ENCODE measurements around the gene PYGB. TPM values are rescaled to one million over a fixed set of nuclear protein-coding genes. Genes with fewer than 3 reads are reported as not detected.
A peak's percentile ranks its signal among the peaks of the same experiment; 100 is the strongest.

Gene PYGB
- total RNA-seq, 4 donors from 2014 or later, result 71.6 to 119 (median 78.6) TPM

DNA sequence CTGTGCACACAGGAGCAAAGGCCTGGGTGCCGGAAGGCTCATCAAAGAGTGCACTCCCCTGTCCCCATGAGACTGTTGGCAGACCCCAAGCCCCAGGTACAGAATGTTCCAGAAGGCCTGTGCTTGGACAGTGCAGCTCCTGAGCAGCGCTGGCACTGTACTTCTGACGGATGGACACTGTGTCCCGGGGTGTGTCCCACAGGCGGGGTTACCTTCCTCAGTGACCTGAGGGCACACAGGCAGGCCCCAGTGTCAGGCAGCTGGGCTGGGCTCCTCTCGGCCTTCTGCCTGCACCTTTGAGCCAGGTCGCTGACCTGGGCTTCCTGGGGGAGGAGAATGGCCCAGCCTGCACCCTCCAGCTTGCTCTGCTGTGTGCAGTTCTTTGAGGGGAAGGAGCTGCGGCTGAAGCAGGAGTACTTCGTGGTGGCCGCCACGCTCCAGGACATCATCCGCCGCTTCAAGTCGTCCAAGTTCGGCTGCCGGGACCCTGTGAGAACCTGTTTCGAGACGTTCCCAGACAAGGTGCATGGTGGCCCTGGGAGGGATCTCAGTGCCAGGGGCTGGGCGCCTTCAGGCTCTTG is 30.1 kb downstream of the PYGB start:
- Histone ChIP-seq H3K4me1 (no peaks in the 10 kb centered on the region), H3K9me3 (no peaks in the 10 kb centered on the region), H3K27ac (no peak overlapping the region), H3K27me3 (no peaks in the 10 kb centered on the region), H3K4me3 (no peak overlapping the region), H3K36me3 (peaks cover 8 to 99% (median 19%) of the 10 kb centered on the region in 3 donors)
- DNase-seq (ENCODE audit: low spot score in 2 of 2), result peak in 1 of 2 donors; percentile 1
- 94 to 95% methylated on average over 19 of the region's 19 CpGs for WGBS, 2 donors
- TF ChIP-seq EP300 (IDR thresholded peaks at IDR 0.05) (no peak), POLR2A (IDR thresholded peaks at IDR 0.05) (no peak)
- TF ChIP-seq, protein P1, sequence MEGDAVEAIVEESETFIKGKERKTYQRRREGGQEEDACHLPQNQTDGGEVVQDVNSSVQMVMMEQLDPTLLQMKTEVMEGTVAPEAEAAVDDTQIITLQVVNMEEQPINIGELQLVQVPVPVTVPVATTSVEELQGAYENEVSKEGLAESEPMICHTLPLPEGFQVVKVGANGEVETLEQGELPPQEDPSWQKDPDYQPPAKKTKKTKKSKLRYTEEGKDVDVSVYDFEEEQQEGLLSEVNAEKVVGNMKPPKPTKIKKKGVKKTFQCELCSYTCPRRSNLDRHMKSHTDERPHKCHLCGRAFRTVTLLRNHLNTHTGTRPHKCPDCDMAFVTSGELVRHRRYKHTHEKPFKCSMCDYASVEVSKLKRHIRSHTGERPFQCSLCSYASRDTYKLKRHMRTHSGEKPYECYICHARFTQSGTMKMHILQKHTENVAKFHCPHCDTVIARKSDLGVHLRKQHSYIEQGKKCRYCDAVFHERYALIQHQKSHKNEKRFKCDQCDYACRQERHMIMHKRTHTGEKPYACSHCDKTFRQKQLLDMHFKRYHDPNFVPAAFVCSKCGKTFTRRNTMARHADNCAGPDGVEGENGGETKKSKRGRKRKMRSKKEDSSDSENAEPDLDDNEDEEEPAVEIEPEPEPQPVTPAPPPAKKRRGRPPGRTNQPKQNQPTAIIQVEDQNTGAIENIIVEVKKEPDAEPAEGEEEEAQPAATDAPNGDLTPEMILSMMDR (IDR thresholded peaks at IDR 0.05), result no peak

DNA sequence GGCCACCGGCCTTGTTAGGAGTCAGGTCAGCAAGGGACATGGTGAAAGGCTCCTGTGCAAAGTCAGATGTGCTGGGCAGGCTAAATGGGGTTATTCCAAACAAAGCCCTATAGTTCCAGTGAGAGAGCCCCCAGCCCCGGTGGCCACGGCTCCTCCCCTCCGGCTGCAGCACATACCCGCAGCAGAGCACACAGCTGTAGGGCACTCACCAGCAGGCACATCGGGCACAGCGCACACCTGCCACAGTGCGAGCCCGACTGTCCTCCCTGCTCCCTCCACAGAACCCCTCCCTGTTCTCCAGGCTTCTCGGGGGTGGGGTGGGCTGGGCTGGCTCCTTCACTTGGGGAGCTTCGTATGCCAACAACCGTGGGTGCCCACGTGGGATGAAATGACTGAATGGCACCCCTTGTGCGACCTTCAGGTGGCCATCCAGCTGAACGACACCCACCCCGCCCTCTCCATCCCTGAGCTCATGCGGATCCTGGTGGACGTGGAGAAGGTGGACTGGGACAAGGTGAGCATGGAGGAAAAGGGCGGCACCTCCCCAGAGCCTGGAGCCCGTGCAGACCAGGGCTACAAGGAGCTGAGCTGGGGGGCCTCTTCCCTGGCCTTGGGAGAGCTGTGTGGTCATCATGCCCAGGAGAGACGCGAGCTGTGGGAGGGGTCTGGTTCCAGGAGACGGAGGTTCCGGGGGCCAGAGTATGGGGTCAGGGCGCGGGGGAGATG is 30.9 kb downstream of the PYGB start:
- DNase-seq (ENCODE audit: low spot score in 2 of 2), result peak in 1 of 2 donors; percentile 7
- H3K9me3 ChIP-seq, result no peaks in the 10 kb centered on the region
- no peaks in the 10 kb centered on the region for H3K4me1 ChIP-seq
- H3K27me3 ChIP-seq, result no peaks in the 10 kb centered on the region
- H3K36me3 ChIP-seq, result peaks cover 8 to 99% (median 19%) of the 10 kb centered on the region in 3 donors
- no peak for TF ChIP-seq POLR2A (IDR thresholded peaks at IDR 0.05)
- TF ChIP-seq, protein P1 (IDR thresholded peaks at IDR 0.05), result no peak
- TF ChIP-seq EP300 (IDR thresholded peaks at IDR 0.05), result no peak
- H3K27ac ChIP-seq, result no peak overlapping the region
- 88 to 91% methylated on average over 25 of the region's 26 CpGs for WGBS, 2 donors
- no peak overlapping the region for H3K4me3 ChIP-seq

DNA sequence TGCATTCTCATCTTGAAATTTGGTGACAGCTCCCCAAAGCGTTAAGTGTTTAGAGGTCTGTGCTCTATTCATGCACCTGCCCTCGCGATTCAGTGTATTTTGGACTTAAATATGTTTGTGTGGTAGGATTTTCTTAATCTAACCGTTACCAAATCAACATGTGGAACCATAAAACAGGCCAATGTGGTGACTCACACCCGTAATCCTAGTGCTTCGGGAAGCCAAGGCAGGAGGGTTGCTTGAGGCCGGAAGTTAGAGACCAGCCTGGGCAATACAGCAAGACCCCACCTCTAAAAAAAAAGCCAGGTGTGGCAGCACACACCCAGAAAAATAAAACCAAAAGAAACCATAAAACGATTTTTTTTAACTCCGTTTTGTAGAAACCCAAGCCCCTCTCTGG is 31.5 kb downstream of the PYGB start:
- H3K36me3 ChIP-seq, result peaks cover 8 to 99% (median 20%) of the 10 kb centered on the region in 3 donors

DNA sequence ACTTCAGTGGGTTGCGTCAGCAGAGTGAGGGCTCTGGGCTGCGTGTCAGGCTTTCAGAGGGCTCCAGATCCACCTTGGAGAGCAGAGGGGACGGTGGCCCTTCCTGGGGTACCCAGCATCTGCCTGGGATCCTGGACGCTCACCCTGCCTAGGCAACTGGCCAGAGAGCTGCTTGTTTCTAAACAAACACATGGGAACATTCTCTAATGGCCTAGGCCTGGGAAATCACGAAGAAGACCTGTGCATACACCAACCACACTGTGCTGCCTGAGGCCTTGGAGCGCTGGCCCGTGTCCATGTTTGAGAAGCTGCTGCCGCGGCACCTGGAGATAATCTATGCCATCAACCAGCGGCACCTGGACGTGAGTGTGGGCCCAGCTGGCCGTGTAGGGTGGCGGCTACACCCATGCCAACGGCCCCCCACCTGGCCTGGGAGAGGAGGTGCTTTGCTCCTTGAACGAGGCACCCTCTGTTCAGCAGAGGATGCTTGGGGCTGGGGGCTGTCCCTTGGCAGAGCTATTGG is 32.2 kb downstream of the PYGB start:
- TF ChIP-seq POLR2A (IDR thresholded peaks at IDR 0.05), result no peak
- TF ChIP-seq, protein P1 (IDR thresholded peaks at IDR 0.05), result no peak
- TF ChIP-seq EP300 (IDR thresholded peaks at IDR 0.05), result no peak
- no peaks in the 10 kb centered on the region for H3K27me3 ChIP-seq
- no peaks in the 10 kb centered on the region for H3K9me3 ChIP-seq
- no peak overlapping the region for H3K27ac ChIP-seq
- DNase-seq (ENCODE audit: low spot score in 2 of 2), result peak in 1 of 2 donors; percentile 9
- WGBS, 2 donors, result 89 to 91% methylated on average over 8 of the region's 15 CpGs
- H3K4me3 ChIP-seq, result no peak overlapping the region
- peaks cover 8 to 99% (median 19%) of the 10 kb centered on the region in 3 donors for H3K36me3 ChIP-seq
- no peaks in the 10 kb centered on the region for H3K4me1 ChIP-seq

More for the DNA sequence above, 31.5 kb downstream of the PYGB start:
- H3K4me3 ChIP-seq, result no peak overlapping the region
- H3K9me3 ChIP-seq, result no peaks in the 10 kb centered on the region
- no peak for DNase-seq (ENCODE audit: low spot score in 2 of 2)
- H3K27me3 ChIP-seq, result no peaks in the 10 kb centered on the region
- 90 to 92% methylated on average over 9 of the region's 9 CpGs for whole genome bisulfite sequencing, 2 donors
- no peak overlapping the region for H3K27ac ChIP-seq
- TF ChIP-seq POLR2A (IDR thresholded peaks at IDR 0.05) (no peak), EP300 (IDR thresholded peaks at IDR 0.05) (no peak)
- TF ChIP-seq, protein P1 (IDR thresholded peaks at IDR 0.05), result no peak
- no peaks in the 10 kb centered on the region for H3K4me1 ChIP-seq

Data from tibial nerve (tissue), 4 donors.